OCI-LY1 (cell line): ENCODE results near the gene STAMBPL1.

Source experiments
- CTCF ChIP-seq: fragments of 200-600 bp; sonication (generic), shearing (Covaris generic); IDR thresholded peaks from 2 replicates; pipeline ENCODE4 v1.5.1; 2017; ENCODE audit warnings: mild to moderate bottlenecking, antibody characterized with exemption, low read length, moderate library complexity, mixed read lengths
- EZH2 ChIP-seq: fragments of 200-600 bp; sonication (generic), shearing (Covaris generic); IDR thresholded peaks from 2 replicates; pipeline ENCODE4 v1.8.0; 2017; ENCODE audit warnings: borderline replicate concordance, mixed run types, mild to moderate bottlenecking, antibody characterized with exemption, low read length, moderate library complexity, mixed read lengths

GRCh38 chr10:88938938-88939337 is 58.9 kb downstream of the STAMBPL1 start:
- no peak for TF ChIP-seq CTCF
- TF ChIP-seq EZH2, result no peak
